Mucosa of stomach (tissue), 1 donor: ENCODE results near the gene ZCCHC4.

ENCODE experiments used
- H3K27me3 ChIP-seq: one replicate; pipeline ENCODE4 v1.7.0; 2013; ENCODE audit warnings: mild to moderate bottlenecking, low read length; ENCODE audit not compliant: control insufficient read depth, insufficient read depth
- H3K36me3 ChIP-seq: one replicate; pipeline ENCODE4 v1.7.0; 2013; ENCODE audit warnings: low read length; ENCODE audit not compliant: control insufficient read depth, insufficient read depth
- H3K4me1 ChIP-seq: one replicate; pipeline ENCODE4 v1.7.0; 2013; ENCODE audit warnings: mild to moderate bottlenecking, low read length; ENCODE audit not compliant: control insufficient read depth, insufficient read depth
- H3K4me3 ChIP-seq: one replicate; pipeline ENCODE4 v1.7.0; 2013; ENCODE audit warnings: low read length
- H3K9ac ChIP-seq: one replicate; pipeline ENCODE4 v1.7.0; 2013; ENCODE audit warnings: mild to moderate bottlenecking, low read length, moderate library complexity
- H3K9me3 ChIP-seq: one replicate; pipeline ENCODE4 v1.7.0; 2013; ENCODE audit warnings: mild to moderate bottlenecking, low read length, moderate library complexity; ENCODE audit not compliant: control insufficient read depth
- donor health status: Pancreatic carcinoma.

ZCCHC4 gene

GRCh38 chr4:25399510-25399909, 86.9 kb downstream of the ZCCHC4 start:
- Histone ChIP-seq H3K27me3 (no peaks in the 10 kb centered on the region), H3K4me1 (no peaks in the 10 kb centered on the region), H3K9ac (no peak overlapping the region), H3K4me3 (no peak overlapping the region), H3K9me3 (no peaks in the 10 kb centered on the region), H3K36me3 (peaks cover 8% of the 10 kb centered on the region)

- H3K9ac ChIP-seq = no peak overlapping the region
- no peaks in the 10 kb centered on the region for H3K27me3 ChIP-seq
- no peak overlapping the region for H3K4me3 ChIP-seq
- H3K36me3 ChIP-seq = peaks cover 8% of the 10 kb centered on the region
- no peaks in the 10 kb centered on the region for H3K4me1 ChIP-seq
- H3K9me3 ChIP-seq = no peaks in the 10 kb centered on the region
Observed at GRCh38 chr4:25401066-25401465, 88.5 kb downstream of the ZCCHC4 start.

- no peak overlapping the region for H3K4me3 ChIP-seq
- no peaks in the 10 kb centered on the region for H3K27me3 ChIP-seq
- H3K36me3 ChIP-seq = peaks cover 8% of the 10 kb centered on the region
- H3K4me1 ChIP-seq = no peaks in the 10 kb centered on the region
- H3K9me3 ChIP-seq = no peaks in the 10 kb centered on the region
- no peak overlapping the region for H3K9ac ChIP-seq
Observed at GRCh38 chr4:25402521-25402920, 89.9 kb downstream of the ZCCHC4 start.

GRCh38 chr4:25403699-25404098, 91.1 kb downstream of the ZCCHC4 start:
- Histone ChIP-seq H3K9ac (no peak overlapping the region), H3K36me3 (peaks cover 8% of the 10 kb centered on the region), H3K9me3 (no peaks in the 10 kb centered on the region), H3K4me1 (no peaks in the 10 kb centered on the region), H3K4me3 (no peak overlapping the region), H3K27me3 (no peaks in the 10 kb centered on the region)

GRCh38 chr4:25405453-25405852, 92.9 kb downstream of the ZCCHC4 start:
- Histone ChIP-seq H3K27me3 (no peaks in the 10 kb centered on the region), H3K4me3 (no peak overlapping the region), H3K9ac (no peak overlapping the region), H3K9me3 (no peaks in the 10 kb centered on the region), H3K36me3 (no peaks in the 10 kb centered on the region), H3K4me1 (no peaks in the 10 kb centered on the region)

- Histone ChIP-seq H3K27me3 (no peaks in the 10 kb centered on the region), H3K9ac (no peak overlapping the region), H3K36me3 (no peaks in the 10 kb centered on the region), H3K4me1 (no peaks in the 10 kb centered on the region), H3K4me3 (no peak overlapping the region), H3K9me3 (no peaks in the 10 kb centered on the region)
Observed at GRCh38 chr4:25406081-25406692, 93.6 kb downstream of the ZCCHC4 start.

GRCh38 chr4:25410820-25411529, 98.4 kb downstream of the ZCCHC4 start:
- Histone ChIP-seq H3K4me1 (no peaks in the 10 kb centered on the region), H3K27me3 (no peaks in the 10 kb centered on the region), H3K4me3 (no peak overlapping the region), H3K9me3 (no peaks in the 10 kb centered on the region), H3K9ac (no peak overlapping the region), H3K36me3 (peaks cover 5% of the 10 kb centered on the region)

- no peak overlapping the region for H3K4me3 ChIP-seq
- H3K4me1 ChIP-seq = no peaks in the 10 kb centered on the region
- peaks cover 5% of the 10 kb centered on the region for H3K36me3 ChIP-seq
- H3K9ac ChIP-seq = no peak overlapping the region
- H3K27me3 ChIP-seq = no peaks in the 10 kb centered on the region
- no peaks in the 10 kb centered on the region for H3K9me3 ChIP-seq
Observed at GRCh38 chr4:25413261-25413660, 100.7 kb downstream of the ZCCHC4 start.

GRCh38 chr4:25417014-25417413, 104.4 kb downstream of the ZCCHC4 start:
- Histone ChIP-seq H3K9ac (no peak overlapping the region), H3K4me1 (no peaks in the 10 kb centered on the region), H3K36me3 (no peaks in the 10 kb centered on the region), H3K27me3 (no peaks in the 10 kb centered on the region), H3K4me3 (no peak overlapping the region), H3K9me3 (no peaks in the 10 kb centered on the region)
